Bronchial epithelial cell (primary cell): ENCODE data around the gene SCGB1C2. TPM values are rescaled to one million over a fixed set of nuclear protein-coding genes. Genes with fewer than 3 reads are reported as not detected.
A peak's percentile ranks its signal among the peaks of the same experiment; 100 is the strongest.

Experiments
- DNase-seq: peaks from one replicate; pipeline ENCODE4 v3.0.0-alpha.2; 2010; ENCODE audit warnings: low read depth
- FAIRE-seq: peaks from 2 replicates; lab custom pipeline; 2011; peaks lifted over from hg19 to GRCh38; lab: Jason Lieb, UNC
- H3K27me3 ChIP-seq: 2 replicates; pipeline ENCODE4 v1.5.1; 2011; ENCODE audit warnings: low read length; ENCODE audit not compliant: control insufficient read depth, insufficient read depth
- H3K36me3 ChIP-seq: 2 replicates; pipeline ENCODE4 v1.5.1; 2011; ENCODE audit warnings: low read length; ENCODE audit not compliant: control insufficient read depth, insufficient read depth
- H3K4me3 ChIP-seq: 2 replicates; pipeline ENCODE4 v1.5.1; 2011; ENCODE audit warnings: mild to moderate bottlenecking, low read depth, low read length, control low read depth
- total RNA-seq: library from RNA; depleted of rRNA; stranded (reverse); fragments of >200 nt; gene quantifications from 2 replicates; pipeline ENCODE4 v1.2.1, GENCODE V29; 2014
- TF ChIP-seq, protein P1 (sequence below): IDR thresholded peaks from 2 replicates; pipeline ENCODE4 v1.5.1; 2011; ENCODE audit warnings: mild to moderate bottlenecking, moderate library complexity, low read length, control low read depth, inconsistent platforms; ENCODE audit not compliant: insufficient read depth, severe bottlenecking

Gene SCGB1C2
- total RNA-seq, 1 donor from 2014 or later = not detected

DNA sequence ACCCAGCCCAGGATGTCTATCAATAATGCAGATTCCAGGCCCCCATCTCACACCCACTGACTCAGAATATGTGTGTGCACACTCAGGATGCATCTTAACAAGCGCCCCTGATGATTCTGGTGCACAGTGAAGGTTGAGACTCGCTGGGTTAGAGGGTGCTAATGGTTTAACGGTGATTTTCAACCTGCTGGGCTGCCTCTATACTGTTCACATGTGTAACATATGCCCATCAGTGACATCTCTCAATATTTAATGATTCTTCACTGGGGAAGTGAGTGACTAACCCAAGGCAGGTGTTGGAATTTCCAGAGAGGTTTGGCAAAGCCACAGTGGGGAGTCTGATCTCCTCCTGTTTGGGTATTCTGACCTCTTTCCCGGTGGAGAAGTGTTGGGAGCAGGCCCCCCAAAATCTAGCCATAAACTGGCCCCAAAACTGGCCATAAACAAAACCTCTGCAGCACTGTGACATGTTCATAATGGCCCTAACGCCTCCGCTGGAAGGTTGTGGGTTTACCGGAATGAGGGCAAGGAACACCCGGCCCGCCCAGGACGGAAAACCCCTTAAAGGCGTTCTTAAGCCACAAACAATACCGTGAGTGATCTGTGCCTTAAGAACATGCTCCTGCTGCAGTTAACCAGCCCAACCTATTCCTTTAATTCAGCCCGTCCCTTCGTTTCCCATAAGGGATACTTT is 48.2 kb downstream of the SCGB1C2 start:
- DNase-seq = peak; percentile 53
- H3K4me3 ChIP-seq = no peak overlapping the region
- TF ChIP-seq, protein P1, sequence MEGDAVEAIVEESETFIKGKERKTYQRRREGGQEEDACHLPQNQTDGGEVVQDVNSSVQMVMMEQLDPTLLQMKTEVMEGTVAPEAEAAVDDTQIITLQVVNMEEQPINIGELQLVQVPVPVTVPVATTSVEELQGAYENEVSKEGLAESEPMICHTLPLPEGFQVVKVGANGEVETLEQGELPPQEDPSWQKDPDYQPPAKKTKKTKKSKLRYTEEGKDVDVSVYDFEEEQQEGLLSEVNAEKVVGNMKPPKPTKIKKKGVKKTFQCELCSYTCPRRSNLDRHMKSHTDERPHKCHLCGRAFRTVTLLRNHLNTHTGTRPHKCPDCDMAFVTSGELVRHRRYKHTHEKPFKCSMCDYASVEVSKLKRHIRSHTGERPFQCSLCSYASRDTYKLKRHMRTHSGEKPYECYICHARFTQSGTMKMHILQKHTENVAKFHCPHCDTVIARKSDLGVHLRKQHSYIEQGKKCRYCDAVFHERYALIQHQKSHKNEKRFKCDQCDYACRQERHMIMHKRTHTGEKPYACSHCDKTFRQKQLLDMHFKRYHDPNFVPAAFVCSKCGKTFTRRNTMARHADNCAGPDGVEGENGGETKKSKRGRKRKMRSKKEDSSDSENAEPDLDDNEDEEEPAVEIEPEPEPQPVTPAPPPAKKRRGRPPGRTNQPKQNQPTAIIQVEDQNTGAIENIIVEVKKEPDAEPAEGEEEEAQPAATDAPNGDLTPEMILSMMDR = no peak
- no peak for FAIRE-seq
- no peaks in the 10 kb centered on the region for H3K36me3 ChIP-seq
- peaks cover 2% of the 10 kb centered on the region for H3K27me3 ChIP-seq

DNA sequence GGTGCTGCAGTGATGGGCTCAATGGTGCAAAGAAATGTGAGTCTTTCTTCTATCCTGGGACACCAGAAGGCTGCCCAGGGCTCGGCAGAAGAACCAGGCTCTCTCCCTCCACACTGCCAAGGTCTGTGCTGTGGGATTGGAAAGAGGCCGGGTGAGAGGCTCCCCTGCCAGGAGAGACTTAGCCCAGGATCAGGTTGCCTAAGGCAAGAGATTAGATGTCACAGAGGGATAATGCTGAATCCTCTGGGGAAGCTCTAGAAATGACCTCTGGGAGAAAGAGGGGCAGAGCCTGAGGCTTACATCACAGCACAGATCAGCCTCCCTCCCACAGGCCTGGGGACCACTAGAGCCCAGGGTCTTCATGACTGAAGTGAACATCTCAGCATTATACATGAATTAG is 49.8 kb downstream of the SCGB1C2 start:
- Histone ChIP-seq H3K27me3 (peaks cover 2% of the 10 kb centered on the region), H3K4me3 (no peak overlapping the region), H3K36me3 (no peaks in the 10 kb centered on the region)
- TF ChIP-seq, protein P1 = no peak
- FAIRE-seq = no peak
- DNase-seq = no peak

Other genes with a start within 250 kb of the SCGB1C2 start
- 0.26 and 2.7 TPM in 2 replicates for gene DOC2B, start 44.1 kb downstream of the SCGB1C2 start, total RNA-seq
- gene RPH3AL, start 215.2 kb downstream of the SCGB1C2 start, total RNA-seq = 6.1 and 11.3 TPM in 2 replicates